Common myeloid progenitor, CD34-positive (primary cell): ENCODE data around the gene HILPDA.
"Not testable (repeated sequence)": the region's sequence is repeated elsewhere in the genome, so short reads cannot be mapped to it uniquely, and the experiment has no call there.

Source experiments
- CTCF ChIA-PET: fragments of 350-600 bp; sonication (Branson Sonifier 250); formaldehyde crosslinking; loops from one replicate; lab custom pipeline; 2021; ENCODE audit warnings: antibody characterized with exemption; lab: Charles Lee
- POLR2A ChIA-PET: fragments of 350-600 bp; sonication (Branson Sonifier 250); formaldehyde crosslinking; loops from one replicate; lab custom pipeline; 2021; ENCODE audit warnings: antibody characterized with exemption; lab: Charles Lee
- DNase-seq, 3 donors: peaks; one replicate each; pipeline versions ENCODE4 v3.0.0 to v3.0.0-alpha.2; 2013
- H3K27ac ChIP-seq, 2 experiments: 1 replicate in 1 of 2; 2 replicates in 1 of 2; pipeline ENCODE4 v1.7.0; 2013; ENCODE audit warnings: inconsistent platforms in 2 of 2, low read length in 2 of 2, mild to moderate bottlenecking in 2 of 2, low read depth in 1 of 2, moderate library complexity in 1 of 2; ENCODE audit not compliant: severe bottlenecking in 2 of 2, insufficient read depth in 1 of 2, poor library complexity in 1 of 2
- H3K27me3 ChIP-seq, 5 experiments: replicated peaks in 2 of 5; 1 replicate in 3 of 5; 2 replicates in 2 of 5; pipeline versions ENCODE4 v1.6.1 to v1.7.0; 2013; ENCODE audit warnings: low read length in 4 of 5, mild to moderate bottlenecking in 2 of 5, moderate library complexity in 2 of 5, inconsistent platforms in 1 of 5; ENCODE audit not compliant: insufficient read depth in 5 of 5, control insufficient read depth in 4 of 5
- H3K36me3 ChIP-seq, 4 experiments: 1 replicate in 2 of 4; 2 replicates in 2 of 4; pipeline versions ENCODE4 v1.6.1 to v1.7.0; 2013; ENCODE audit warnings: low read length in 3 of 4, control low read depth in 1 of 4, mild to moderate bottlenecking in 1 of 4; ENCODE audit not compliant: control insufficient read depth in 4 of 4, insufficient read depth in 4 of 4
- H3K4me1 ChIP-seq, 4 experiments: 1 replicate in 3 of 4; 2 replicates in 1 of 4; pipeline versions ENCODE4 v1.6.1 to v1.7.1; 2013; ENCODE audit warnings: low read length in 3 of 4, mild to moderate bottlenecking in 3 of 4, control low read depth in 1 of 4, inconsistent platforms in 1 of 4, moderate library complexity in 1 of 4; ENCODE audit not compliant: control insufficient read depth in 4 of 4, insufficient read depth in 4 of 4; ENCODE audit errors: control extremely low read depth in 1 of 4
- H3K4me3 ChIP-seq, 7 experiments: 1 replicate in 4 of 7; 2 replicates in 3 of 7; pipeline versions ENCODE4 v1.5.1 to v1.7.0; 2013; ENCODE audit warnings: mild to moderate bottlenecking in 7 of 7, low read length in 6 of 7, moderate library complexity in 6 of 7, inconsistent platforms in 2 of 7, low read depth in 2 of 7, control low read depth in 1 of 7; ENCODE audit not compliant: insufficient read depth in 4 of 7, control insufficient read depth in 1 of 7; ENCODE audit errors: extremely low read depth in 1 of 7
- H3K9me3 ChIP-seq, 5 experiments: 1 replicate in 4 of 5; 2 replicates in 1 of 5; pipeline versions ENCODE4 v1.6.1 to v1.7.1; 2013; ENCODE audit warnings: low read length in 4 of 5, mild to moderate bottlenecking in 2 of 5, inconsistent platforms in 1 of 5, low read depth in 1 of 5, moderate library complexity in 1 of 5; ENCODE audit not compliant: control insufficient read depth in 4 of 5, insufficient read depth in 2 of 5; ENCODE audit errors: control extremely low read depth in 1 of 5
- WGBS: methylation state at CpG from one replicate; pipeline ENCODE4 v1.1.5; 2013; ENCODE audit not compliant: insufficient coverage; 5-methylcytosine and 5-hydroxymethylcytosine counted together

HILPDA gene

DNA sequence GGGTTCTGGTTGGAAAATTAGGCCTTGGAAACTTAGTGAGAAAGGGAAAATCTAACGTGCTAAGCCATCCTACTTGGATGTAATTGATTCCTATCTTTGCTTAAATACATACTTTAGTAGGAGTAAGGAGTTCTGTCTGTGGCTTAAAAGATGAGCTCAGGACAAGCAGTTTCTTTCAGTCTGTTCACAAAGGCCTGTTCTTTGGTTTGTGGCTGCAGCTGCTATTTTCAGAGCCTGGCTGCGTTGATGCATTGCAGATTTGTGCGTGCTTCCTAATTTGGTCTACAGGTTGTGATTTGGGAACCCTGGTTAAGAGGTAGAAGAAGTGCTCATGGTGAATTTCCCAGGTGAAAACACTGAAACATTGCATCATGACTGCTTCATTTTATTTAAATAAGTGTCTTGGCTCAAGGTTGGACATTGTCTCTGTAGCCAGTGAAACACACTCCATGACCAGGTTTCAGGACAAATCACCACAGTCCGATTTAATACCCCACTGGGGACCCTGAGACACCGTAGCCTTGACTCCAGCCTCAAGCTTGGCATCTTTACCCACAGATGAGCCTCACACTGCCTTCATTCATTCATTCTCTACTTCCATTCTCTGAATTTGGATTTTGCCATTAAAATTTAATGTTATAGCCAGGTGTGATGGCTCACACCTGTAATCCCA lies 51.8 kb downstream of the HILPDA start:
- WGBS = 100% methylated on average over 1 of the region's 5 CpGs
- H3K36me3 ChIP-seq, DNase-seq, POLR2A ChIA-PET, H3K27ac ChIP-seq, H3K4me3 ChIP-seq, H3K4me1 ChIP-seq, CTCF ChIA-PET, H3K27me3 ChIP-seq, H3K9me3 ChIP-seq: not testable (repeated sequence)
